ENCODE data around the gene IER2.

Gene IER2

GRCh38 chr19:13150187-13150930 lies at the start of gene IER2, which contains the start of gene STX10:
Gene IER2 (plus strand): TSS chr19:13150411. CDS start chr19:13153187, 2,776 bp downstream.
Gene STX10 (minus strand): TSS chr19:13150375. CDS start chr19:13150173, 202 bp downstream.
- Histone ChIP-seq H3K4me1 (ENCODE audit: insufficient read depth, low read length) (no peaks in the 10 kb centered on the region), H3K36me3 (ENCODE audit: insufficient read depth, low read length) (no peaks in the 10 kb centered on the region), H3K9me3 (ENCODE audit: control insufficient read depth, insufficient read depth, low read length) (no peaks in the 10 kb centered on the region), H3K9ac (ENCODE audit: low read depth, low read length) (peak within 1 kb of the TSS; percentile 91)

GRCh38 chr19:13100841-13101589 lies 49.2 kb upstream of the IER2 start:
- no peaks in the 10 kb centered on the region for H3K9me3 ChIP-seq (ENCODE audit: control insufficient read depth, insufficient read depth, low read length)

GRCh38 chr19:13101590-13102415 lies 48.4 kb upstream of the IER2 start:
- Histone ChIP-seq H3K9me3 (ENCODE audit: control insufficient read depth, insufficient read depth, low read length) (no peaks in the 10 kb centered on the region), H3K9ac (ENCODE audit: low read depth, low read length) (peak overlapping the region; percentile 16; the same call in 1 of the 2 replicates), H3K36me3 (ENCODE audit: insufficient read depth, low read length) (no peaks in the 10 kb centered on the region), H3K4me1 (ENCODE audit: insufficient read depth, low read length) (peaks cover 9% of the 10 kb centered on the region; the same call in 1 of the 2 replicates)

More at GRCh38 chr19:13100841-13101589, 49.2 kb upstream of the IER2 start:
- Histone ChIP-seq H3K4me1 (ENCODE audit: insufficient read depth, low read length) (peaks cover 9% of the 10 kb centered on the region; the same call in 1 of the 2 replicates), H3K36me3 (ENCODE audit: insufficient read depth, low read length) (no peaks in the 10 kb centered on the region), H3K9ac (ENCODE audit: low read depth, low read length) (no peak overlapping the region)

GRCh38 chr19:13102416-13102665 lies 47.9 kb upstream of the IER2 start:
- Histone ChIP-seq H3K9me3 (ENCODE audit: control insufficient read depth, insufficient read depth, low read length) (no peaks in the 10 kb centered on the region), H3K36me3 (ENCODE audit: insufficient read depth, low read length) (peaks cover 2% of the 10 kb centered on the region), H3K4me1 (ENCODE audit: insufficient read depth, low read length) (peaks cover 5% of the 10 kb centered on the region; the same call in 1 of the 2 replicates), H3K9ac (ENCODE audit: low read depth, low read length) (peak overlapping the region; percentile 16; the same call in 1 of the 2 replicates)

- H3K4me1 ChIP-seq (ENCODE audit: insufficient read depth, low read length): peaks cover 5% of the 10 kb centered on the region; the same call in 1 of the 2 replicates
- H3K36me3 ChIP-seq (ENCODE audit: insufficient read depth, low read length): peaks cover 5% of the 10 kb centered on the region
- peak within 1 kb of the TSS; percentile 16 for H3K9ac ChIP-seq (ENCODE audit: low read depth, low read length)
- no peaks in the 10 kb centered on the region for H3K9me3 ChIP-seq (ENCODE audit: control insufficient read depth, insufficient read depth, low read length)
These were observed 47.3 kb upstream of the IER2 start, which contains the start of gene LYL1 for GRCh38 chr19:13102666-13103580. Gene LYL1 (minus strand): TSS chr19:13102858. CDS start chr19:13101171, 1,687 bp downstream.

- H3K9ac ChIP-seq (ENCODE audit: low read depth, low read length): no peak overlapping the region
- peaks cover 8% of the 10 kb centered on the region for H3K36me3 ChIP-seq (ENCODE audit: insufficient read depth, low read length)
- peaks cover 5% of the 10 kb centered on the region; the same call in 1 of the 2 replicates for H3K4me1 ChIP-seq (ENCODE audit: insufficient read depth, low read length)
- no peaks in the 10 kb centered on the region for H3K9me3 ChIP-seq (ENCODE audit: control insufficient read depth, insufficient read depth, low read length)
These were observed 46.4 kb upstream of the IER2 start for GRCh38 chr19:13103581-13104359.

- Histone ChIP-seq H3K36me3 (ENCODE audit: insufficient read depth, low read length) (peaks cover 8% of the 10 kb centered on the region), H3K4me1 (ENCODE audit: insufficient read depth, low read length) (peaks cover 5% of the 10 kb centered on the region; the same call in 1 of the 2 replicates), H3K9ac (ENCODE audit: low read depth, low read length) (no peak overlapping the region; the same call in 1 of the 2 replicates), H3K9me3 (ENCODE audit: control insufficient read depth, insufficient read depth, low read length) (no peaks in the 10 kb centered on the region)
These were observed 45.8 kb upstream of the IER2 start for GRCh38 chr19:13104360-13104847.

GRCh38 chr19:13104848-13105711 lies 45.1 kb upstream of the IER2 start:
- H3K9ac ChIP-seq (ENCODE audit: low read depth, low read length): no peak overlapping the region
- peaks cover 8% of the 10 kb centered on the region for H3K36me3 ChIP-seq (ENCODE audit: insufficient read depth, low read length)
- peaks cover 5% of the 10 kb centered on the region; the same call in 1 of the 2 replicates for H3K4me1 ChIP-seq (ENCODE audit: insufficient read depth, low read length)
- no peaks in the 10 kb centered on the region for H3K9me3 ChIP-seq (ENCODE audit: control insufficient read depth, insufficient read depth, low read length)

- Histone ChIP-seq H3K9me3 (ENCODE audit: control insufficient read depth, insufficient read depth, low read length) (no peaks in the 10 kb centered on the region), H3K36me3 (ENCODE audit: insufficient read depth, low read length) (peaks cover 11% of the 10 kb centered on the region), H3K9ac (ENCODE audit: low read depth, low read length) (no peak overlapping the region), H3K4me1 (ENCODE audit: insufficient read depth, low read length) (no peaks in the 10 kb centered on the region)
These were observed 40.7 kb upstream of the IER2 start for GRCh38 chr19:13109361-13110098.

GRCh38 chr19:13110099-13110610 lies 40.1 kb upstream of the IER2 start:
- Histone ChIP-seq H3K36me3 (ENCODE audit: insufficient read depth, low read length) (peaks cover 11% of the 10 kb centered on the region), H3K9ac (ENCODE audit: low read depth, low read length) (no peak overlapping the region), H3K4me1 (ENCODE audit: insufficient read depth, low read length) (no peaks in the 10 kb centered on the region), H3K9me3 (ENCODE audit: control insufficient read depth, insufficient read depth, low read length) (no peaks in the 10 kb centered on the region)

- H3K9me3 ChIP-seq (ENCODE audit: control insufficient read depth, insufficient read depth, low read length): no peaks in the 10 kb centered on the region
- H3K9ac ChIP-seq (ENCODE audit: low read depth, low read length): no peak overlapping the region
- peaks cover 7% of the 10 kb centered on the region for H3K36me3 ChIP-seq (ENCODE audit: insufficient read depth, low read length)
- H3K4me1 ChIP-seq (ENCODE audit: insufficient read depth, low read length): no peaks in the 10 kb centered on the region
These were observed 37.7 kb upstream of the IER2 start for GRCh38 chr19:13112555-13112954.

Data from ES-I3 (cell line).